Measurements from ENCODE around the gene TTC12. TPM values are rescaled to one million over a fixed set of nuclear protein-coding genes. Genes with fewer than 3 reads are reported as not detected.

TTC12 gene
- total and polyA plus RNA-seq, 2 of the 13 experiments (the other 11 are each of a cell fraction or from before 2014, with no cell fraction given): 5.4 to 11.6 TPM

DNA sequence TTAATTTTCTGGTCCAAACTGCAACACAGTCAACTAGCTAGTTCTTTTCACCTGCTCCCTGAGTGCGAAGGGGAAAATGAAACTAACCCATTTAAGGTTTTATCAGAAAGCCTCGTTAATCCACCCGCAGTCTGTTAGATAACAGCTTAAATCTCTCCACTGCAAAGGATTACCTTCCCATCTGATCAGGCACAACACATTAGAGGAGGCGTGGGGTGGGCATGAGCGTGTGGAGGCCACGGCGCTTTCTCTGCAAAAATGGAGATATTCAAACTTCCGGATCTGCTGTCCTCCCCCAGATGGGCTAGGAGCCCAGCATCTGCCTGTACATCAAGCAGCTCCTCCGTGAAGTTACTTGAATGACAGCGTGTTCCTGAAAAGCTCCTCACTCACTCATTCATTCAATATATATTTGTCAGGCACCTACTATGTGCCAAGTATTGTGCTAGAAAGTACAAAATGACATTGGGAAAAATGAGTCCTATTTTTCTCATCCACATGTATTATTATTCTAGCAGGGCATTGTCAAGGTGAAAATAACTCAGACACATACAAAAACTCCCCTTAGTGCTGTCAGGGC lies 59.7 kb downstream of the TTC12 start:
- Histone ChIP-seq H3K4me1 (ENCODE audit: insufficient read depth, low read length) (no peaks in the 10 kb centered on the region), H3K9ac (ENCODE audit: insufficient read depth, low read depth, low read length) (no peak overlapping the region), H3K4me2 (ENCODE audit: low read depth, low read length) (no peak overlapping the region), H4K20me1 (ENCODE audit: insufficient read depth, low read length) (no peaks in the 10 kb centered on the region), H3K9me3 (ENCODE audit: low read length) (no peaks in the 10 kb centered on the region), H3K27ac (ENCODE audit: extremely low read length, insufficient read depth, low read length) (no peak overlapping the region), H3K36me3 (replicated peaks in 1 of 2; ENCODE audit: control insufficient read depth in 1 of 2, insufficient read depth in 2 of 2, low read length in 2 of 2) (no peaks in the 10 kb centered on the region), H2AFZ (ENCODE audit: low read length) (no peak overlapping the region), H3K79me2 (ENCODE audit: insufficient read depth, low read length) (no peaks in the 10 kb centered on the region), H3K4me3 (replicated peaks in 1 of 3; ENCODE audit: insufficient read depth in 1 of 3, low read depth in 2 of 3, low read length in 3 of 3) (no peak overlapping the region), H3K27me3 (ENCODE audit: control insufficient read depth in 1 of 2, insufficient read depth in 2 of 2, low read length in 2 of 2) (no peaks in the 10 kb centered on the region)
- no TSS peak for BruUV-seq (replicated peaks)
- DNase-seq (ENCODE audit: low spot score): no peak
- 85% methylated on average over 10 of the region's 10 CpGs for WGBS (ENCODE audit: low lambda C conversion rate)
- no peak for FAIRE-seq
- intact Hi-C loops (cut with micrococcal nuclease; ENCODE audit: unreplicated experiment) (no loop called here), in situ Hi-C loops (cut with HindIII; ENCODE audit: extremely low pct_ligation_motif_present, low pct_unique_long_range_greater_than_20kb) (no loop called here)
- no peak for ATAC-seq
- POLR2A ChIA-PET: no interaction called here
- CTCF ChIA-PET (ENCODE audit: low intra/inter-chr PET ratio, low total read pairs): no interaction called here
- TF ChIP-seq, protein P1, sequence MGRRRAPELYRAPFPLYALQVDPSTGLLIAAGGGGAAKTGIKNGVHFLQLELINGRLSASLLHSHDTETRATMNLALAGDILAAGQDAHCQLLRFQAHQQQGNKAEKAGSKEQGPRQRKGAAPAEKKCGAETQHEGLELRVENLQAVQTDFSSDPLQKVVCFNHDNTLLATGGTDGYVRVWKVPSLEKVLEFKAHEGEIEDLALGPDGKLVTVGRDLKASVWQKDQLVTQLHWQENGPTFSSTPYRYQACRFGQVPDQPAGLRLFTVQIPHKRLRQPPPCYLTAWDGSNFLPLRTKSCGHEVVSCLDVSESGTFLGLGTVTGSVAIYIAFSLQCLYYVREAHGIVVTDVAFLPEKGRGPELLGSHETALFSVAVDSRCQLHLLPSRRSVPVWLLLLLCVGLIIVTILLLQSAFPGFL (CRISPR knock-in tag; IDR thresholded peaks at IDR 0.05): no peak
- no peak for TF ChIP-seq CREM (IDR thresholded peaks at IDR 0.05)
- no peak for TF ChIP-seq CREM (CRISPR knock-in tag; IDR thresholded peaks at IDR 0.05)
- no peak for TF ChIP-seq KLF12 (CRISPR knock-in tag; IDR thresholded peaks at IDR 0.05; ENCODE audit: borderline replicate concordance)
- no peak for TF ChIP-seq TCF7 (IDR thresholded peaks at IDR 0.05; ENCODE audit: low read depth)
- TF ChIP-seq NFIC (IDR thresholded peaks at IDR 0.05; ENCODE audit: low read length): no peak
- TF ChIP-seq, protein P2, sequence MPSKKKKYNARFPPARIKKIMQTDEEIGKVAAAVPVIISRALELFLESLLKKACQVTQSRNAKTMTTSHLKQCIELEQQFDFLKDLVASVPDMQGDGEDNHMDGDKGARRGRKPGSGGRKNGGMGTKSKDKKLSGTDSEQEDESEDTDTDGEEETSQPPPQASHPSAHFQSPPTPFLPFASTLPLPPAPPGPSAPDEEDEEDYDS (CRISPR knock-in tag; IDR thresholded peaks at IDR 0.05): no peak
- TF ChIP-seq ZBTB21 (CRISPR knock-in tag; IDR thresholded peaks at IDR 0.05): no peak
- TF ChIP-seq FOSL1 (CRISPR knock-in tag; IDR thresholded peaks at IDR 0.05; ENCODE audit: borderline replicate concordance): no peak
- TF ChIP-seq ZSCAN31 (CRISPR knock-in tag; IDR thresholded peaks at IDR 0.05; ENCODE audit: low read depth): no peak
- TF ChIP-seq, protein P3, sequence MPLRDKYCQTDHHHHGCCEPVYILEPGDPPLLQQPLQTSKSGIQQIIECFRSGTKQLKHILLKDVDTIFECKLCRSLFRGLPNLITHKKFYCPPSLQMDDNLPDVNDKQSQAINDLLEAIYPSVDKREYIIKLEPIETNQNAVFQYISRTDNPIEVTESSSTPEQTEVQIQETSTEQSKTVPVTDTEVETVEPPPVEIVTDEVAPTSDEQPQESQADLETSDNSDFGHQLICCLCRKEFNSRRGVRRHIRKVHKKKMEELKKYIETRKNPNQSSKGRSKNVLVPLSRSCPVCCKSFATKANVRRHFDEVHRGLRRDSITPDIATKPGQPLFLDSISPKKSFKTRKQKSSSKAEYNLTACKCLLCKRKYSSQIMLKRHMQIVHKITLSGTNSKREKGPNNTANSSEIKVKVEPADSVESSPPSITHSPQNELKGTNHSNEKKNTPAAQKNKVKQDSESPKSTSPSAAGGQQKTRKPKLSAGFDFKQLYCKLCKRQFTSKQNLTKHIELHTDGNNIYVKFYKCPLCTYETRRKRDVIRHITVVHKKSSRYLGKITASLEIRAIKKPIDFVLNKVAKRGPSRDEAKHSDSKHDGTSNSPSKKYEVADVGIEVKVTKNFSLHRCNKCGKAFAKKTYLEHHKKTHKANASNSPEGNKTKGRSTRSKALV (CRISPR knock-in tag; IDR thresholded peaks at IDR 0.05): no peak
- no peak for TF ChIP-seq ATF7 (IDR thresholded peaks at IDR 0.05)
- no peak for TF ChIP-seq ATF7 (CRISPR knock-in tag; IDR thresholded peaks at IDR 0.05)
- TF ChIP-seq HOXA5 (CRISPR knock-in tag; IDR thresholded peaks at IDR 0.05): no peak
- TF ChIP-seq PHF5A (CRISPR knock-in tag; IDR thresholded peaks at IDR 0.05; ENCODE audit: low read depth, unreplicated experiment): no peak
- no peak for TF ChIP-seq ZNF552 (CRISPR knock-in tag; IDR thresholded peaks at IDR 0.05; ENCODE audit: borderline replicate concordance)
- TF ChIP-seq, protein P4, sequence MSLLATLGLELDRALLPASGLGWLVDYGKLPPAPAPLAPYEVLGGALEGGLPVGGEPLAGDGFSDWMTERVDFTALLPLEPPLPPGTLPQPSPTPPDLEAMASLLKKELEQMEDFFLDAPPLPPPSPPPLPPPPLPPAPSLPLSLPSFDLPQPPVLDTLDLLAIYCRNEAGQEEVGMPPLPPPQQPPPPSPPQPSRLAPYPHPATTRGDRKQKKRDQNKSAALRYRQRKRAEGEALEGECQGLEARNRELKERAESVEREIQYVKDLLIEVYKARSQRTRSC (CRISPR knock-in tag; IDR thresholded peaks at IDR 0.05; ENCODE audit: low read depth): no peak
- TF ChIP-seq, protein P5, sequence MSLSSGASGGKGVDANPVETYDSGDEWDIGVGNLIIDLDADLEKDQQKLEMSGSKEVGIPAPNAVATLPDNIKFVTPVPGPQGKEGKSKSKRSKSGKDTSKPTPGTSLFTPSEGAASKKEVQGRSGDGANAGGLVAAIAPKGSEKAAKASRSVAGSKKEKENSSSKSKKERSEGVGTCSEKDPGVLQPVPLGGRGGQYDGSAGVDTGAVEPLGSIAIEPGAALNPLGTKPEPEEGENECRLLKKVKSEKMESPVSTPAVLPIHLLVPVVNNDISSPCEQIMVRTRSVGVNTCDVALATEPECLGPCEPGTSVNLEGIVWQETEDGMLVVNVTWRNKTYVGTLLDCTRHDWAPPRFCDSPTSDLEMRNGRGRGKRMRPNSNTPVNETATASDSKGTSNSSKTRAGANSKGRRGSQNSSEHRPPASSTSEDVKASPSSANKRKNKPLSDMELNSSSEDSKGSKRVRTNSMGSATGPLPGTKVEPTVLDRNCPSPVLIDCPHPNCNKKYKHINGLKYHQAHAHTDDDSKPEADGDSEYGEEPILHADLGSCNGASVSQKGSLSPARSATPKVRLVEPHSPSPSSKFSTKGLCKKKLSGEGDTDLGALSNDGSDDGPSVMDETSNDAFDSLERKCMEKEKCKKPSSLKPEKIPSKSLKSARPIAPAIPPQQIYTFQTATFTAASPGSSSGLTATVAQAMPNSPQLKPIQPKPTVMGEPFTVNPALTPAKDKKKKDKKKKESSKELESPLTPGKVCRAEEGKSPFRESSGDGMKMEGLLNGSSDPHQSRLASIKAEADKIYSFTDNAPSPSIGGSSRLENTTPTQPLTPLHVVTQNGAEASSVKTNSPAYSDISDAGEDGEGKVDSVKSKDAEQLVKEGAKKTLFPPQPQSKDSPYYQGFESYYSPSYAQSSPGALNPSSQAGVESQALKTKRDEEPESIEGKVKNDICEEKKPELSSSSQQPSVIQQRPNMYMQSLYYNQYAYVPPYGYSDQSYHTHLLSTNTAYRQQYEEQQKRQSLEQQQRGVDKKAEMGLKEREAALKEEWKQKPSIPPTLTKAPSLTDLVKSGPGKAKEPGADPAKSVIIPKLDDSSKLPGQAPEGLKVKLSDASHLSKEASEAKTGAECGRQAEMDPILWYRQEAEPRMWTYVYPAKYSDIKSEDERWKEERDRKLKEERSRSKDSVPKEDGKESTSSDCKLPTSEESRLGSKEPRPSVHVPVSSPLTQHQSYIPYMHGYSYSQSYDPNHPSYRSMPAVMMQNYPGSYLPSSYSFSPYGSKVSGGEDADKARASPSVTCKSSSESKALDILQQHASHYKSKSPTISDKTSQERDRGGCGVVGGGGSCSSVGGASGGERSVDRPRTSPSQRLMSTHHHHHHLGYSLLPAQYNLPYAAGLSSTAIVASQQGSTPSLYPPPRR (CRISPR knock-in tag; IDR thresholded peaks at IDR 0.05; ENCODE audit: borderline replicate concordance): no peak

Data from HepG2 (cell line).